A549 (cell line): ENCODE results near the gene GNAL. TPM values are rescaled to one million over a fixed set of nuclear protein-coding genes. Genes with fewer than 3 reads are reported as not detected.

ENCODE experiments used
- ATAC-seq, 2 experiments: fragments of 200-7000 bp in 1 of 2; fragments of >200 bp in 1 of 2; cut with Nextera tagmentation in 1 of 2; cut with Tn5 transposase in 1 of 2; 3 replicates each; pipeline versions ENCODE4 v1.8.0 to v1.9.1; 2018 to 2020; ENCODE audit warnings: mild to moderate bottlenecking in 1 of 2, moderate library complexity in 1 of 2
- CTCF ChIA-PET: fragments of 300-600 bp; sonication (Branson Sonifier 250); formaldehyde crosslinking; extraction: SDS; loops from one replicate; lab custom pipeline; 2021; ENCODE audit warnings: antibody characterized with exemption, inconsistent platforms; lab: Yijun Ruan, JAX
- POLR2A ChIA-PET: fragments of 350-600 bp; formaldehyde crosslinking; extraction: SDS; loops from one replicate; lab custom pipeline; 2021; ENCODE audit warnings: antibody characterized with exemption, inconsistent platforms; lab: Yijun Ruan, JAX
- DNase-seq, 2 experiments: peaks; one replicate each; pipeline versions ENCODE4 v3.0.0 to v3.0.0-alpha.2; 2011 to 2016; ENCODE audit warnings: low read depth in 1 of 2, low spot score in 1 of 2
- FAIRE-seq: peaks from 2 replicates; lab custom pipeline; 2011; peaks lifted over from hg19 to GRCh38; lab: Jason Lieb, UNC
- H3K27ac ChIP-seq, 2 experiments: fragments of >200 bp; sonication (Bioruptor Twin); formaldehyde crosslinking; 3 replicates each; pipeline ENCODE4 v1.5.1; 2016 to 2017
- H3K4me1 ChIP-seq: fragments of >200 bp; sonication (Bioruptor Twin); formaldehyde crosslinking; 3 replicates; pipeline ENCODE4 v1.6.1; 2016
- H3K4me2 ChIP-seq: fragments of >200 bp; sonication (Bioruptor Twin); formaldehyde crosslinking; 3 replicates; pipeline ENCODE4 v1.6.1; 2016
- H3K4me3 ChIP-seq: fragments of >200 bp; sonication (Bioruptor Twin); formaldehyde crosslinking; 3 replicates; pipeline ENCODE4 v1.5.1; 2016
- H3K9me3 ChIP-seq: fragments of >200 bp; sonication (Bioruptor Twin); formaldehyde crosslinking; 3 replicates; pipeline ENCODE4 v1.6.1; 2016
- ATOH8 ChIP-seq: fragments of 250-450 bp; sonication (Bioruptor Pico); IDR thresholded peaks from 2 replicates; pipeline ENCODE4 v1.5.0; 2020; ENCODE audit warnings: low read depth, mild to moderate bottlenecking, moderate library complexity
- BHLHE40 ChIP-seq: IDR thresholded peaks from 2 replicates; pipeline ENCODE4 v1.6.1; 2012; ENCODE audit warnings: low read depth, low read length, inconsistent platforms
- CBX2 ChIP-seq: fragments of 200-600 bp; sonication (generic); IDR thresholded peaks from 2 replicates; pipeline ENCODE4 v1.6.1; 2016; ENCODE audit warnings: low read depth, mild to moderate bottlenecking, borderline replicate concordance
- CBX8 ChIP-seq: fragments of 200-600 bp; sonication (generic); IDR thresholded peaks from 2 replicates; pipeline ENCODE4 v1.6.1; 2016
- CHD2 ChIP-seq: fragments of 150-350 bp; IDR thresholded peaks from 2 replicates; pipeline ENCODE4 v1.6.1; 2014; ENCODE audit warnings: low read length; ENCODE audit not compliant: partially characterized antibody
- CTCF ChIP-seq: fragments of >200 bp; sonication (Bioruptor Twin); formaldehyde crosslinking; IDR thresholded peaks from 3 replicates; pipeline ENCODE4 v1.5.1; 2016
- EHMT2 ChIP-seq: fragments of 200-600 bp; sonication (generic); IDR thresholded peaks from 2 replicates; pipeline ENCODE4 v1.6.1; 2016; ENCODE audit warnings: antibody characterized with exemption, low read depth, mild to moderate bottlenecking, moderate library complexity
- EP300 ChIP-seq, 2 experiments: fragments of >200 bp; sonication (Bioruptor Twin); formaldehyde crosslinking; IDR thresholded peaks; 2 replicates in 1 of 2; 3 replicates in 1 of 2; pipeline ENCODE4 v1.6.1; 2016 to 2017
- ESRRA ChIP-seq: fragments of 150-350 bp; IDR thresholded peaks from 2 replicates; pipeline ENCODE4 v1.6.1; 2014; ENCODE audit warnings: mild to moderate bottlenecking, low read length, borderline replicate concordance
- FOSL2 ChIP-seq, 2 experiments: fragments of 450-650 bp in 1 of 2; fragments of >200 bp in 1 of 2; sonication (Bioruptor Twin) in 1 of 2; formaldehyde crosslinking; IDR thresholded peaks; 2 replicates each; pipeline versions ENCODE4 v1.5.0 to v1.6.1; 2016 to 2020; ENCODE audit warnings: mild to moderate bottlenecking in 1 of 2, moderate library complexity in 1 of 2
- HMGXB4 ChIP-seq: fragments of 250-450 bp; sonication (Bioruptor Pico); IDR thresholded peaks from 2 replicates; pipeline ENCODE4 v1.5.0; 2021; ENCODE audit warnings: mild to moderate bottlenecking, moderate library complexity, borderline replicate concordance
- HOXA7 ChIP-seq: fragments of 250-450 bp; sonication (Bioruptor Pico); IDR thresholded peaks from 2 replicates; pipeline ENCODE4 v1.5.0; 2020; ENCODE audit warnings: mild to moderate bottlenecking, moderate library complexity
- JUN ChIP-seq, 2 experiments: fragments of >200 bp; sonication (Bioruptor Twin); formaldehyde crosslinking; IDR thresholded peaks; 2 replicates in 1 of 2; 3 replicates in 1 of 2; pipeline ENCODE4 v1.6.1; 2016 to 2017
- KDM1A ChIP-seq: fragments of 200-600 bp; sonication (generic); IDR thresholded peaks from 2 replicates; pipeline ENCODE4 v1.6.1; 2016; ENCODE audit warnings: low read depth, mild to moderate bottlenecking
- KDM5A ChIP-seq: fragments of 200-600 bp; sonication (generic); IDR thresholded peaks from 2 replicates; pipeline ENCODE4 v1.6.1; 2016; ENCODE audit warnings: antibody characterized with exemption, mild to moderate bottlenecking
- MAFK ChIP-seq: fragments of 450-650 bp; IDR thresholded peaks from 2 replicates; pipeline ENCODE4 v1.6.1; 2014; ENCODE audit not compliant: partially characterized antibody
- NFE2L2 ChIP-seq: fragments of 150-350 bp; conservative IDR thresholded peaks from 2 replicates; pipeline ENCODE4 v1.6.1; 2014; ENCODE audit warnings: low read length
- NR3C1 ChIP-seq: fragments of >200 bp; sonication (Bioruptor Twin); formaldehyde crosslinking; IDR thresholded peaks from 3 replicates; pipeline ENCODE4 v1.6.1; 2017
- RAD21 ChIP-seq, 2 experiments: fragments of >200 bp in 1 of 2; sonication (Bioruptor Twin) in 1 of 2; formaldehyde crosslinking in 1 of 2; IDR thresholded peaks in 1 of 2; conservative IDR thresholded peaks in 1 of 2; 2 replicates in 1 of 2; 3 replicates in 1 of 2; pipeline ENCODE4 v1.6.1; 2012 to 2018; ENCODE audit warnings: inconsistent platforms in 1 of 2
- RCOR1 ChIP-seq: fragments of 150-350 bp; IDR thresholded peaks from 2 replicates; pipeline ENCODE4 v1.6.1; 2014; ENCODE audit warnings: antibody characterized with exemption, low read length, low read depth
- RFX5 ChIP-seq: fragments of 450-650 bp; IDR thresholded peaks from 2 replicates; pipeline ENCODE4 v1.7.1; 2014; ENCODE audit warnings: antibody characterized with exemption, mild to moderate bottlenecking, moderate library complexity
- TP53 ChIP-seq: fragments of 250-450 bp; sonication (Bioruptor Pico); IDR thresholded peaks from 2 replicates; pipeline ENCODE4 v1.5.0; 2021; ENCODE audit warnings: mild to moderate bottlenecking, moderate library complexity
- WGBS: methylation state at CpG from one replicate; pipeline ENCODE4 v1.1.6; 2017; ENCODE audit errors: missing lambda C conversion rate; 5-methylcytosine and 5-hydroxymethylcytosine counted together
- polyA plus RNA-seq, 4 experiments: library from polyadenylated mRNA; depleted of rRNA in 3 of 4; stranded (reverse); fragments of >200 nt; fragmentation: RNase III in 1 of 4; extraction: RNeasy Plus Mini Kit Qiagen cat#74134 plus additional on column Dnase treatment in 1 of 4; gene quantifications; 2 replicates in 3 of 4; 3 replicates in 1 of 4; pipeline ENCODE4 v1.2.3, GENCODE V29; 2011 to 2017

The GNAL gene
- polyA plus RNA-seq, 2 of the 4 experiments (the other 2 are of a cell fraction), result 5.1 to 12.9 TPM

GRCh38 chr18:11757084-11757590 lies 68.1 kb downstream of the GNAL start:
- no peak overlapping the region for H3K4me2 ChIP-seq
- H3K4me1 ChIP-seq, result peaks cover 1% of the 10 kb centered on the region; the same call in 1 of the 3 replicates
- ChIA-PET CTCF (interaction anchor here (1.1 kb wide), 1 partner anchor 8 kb away, joined by 3 read pairs; no protein-coding TSS in a partner anchor), POLR2A (no interaction called here)
- H3K27ac ChIP-seq, result no peak overlapping the region
- FAIRE-seq, result no peak
- 62% methylated on average over 5 of the region's 5 CpGs for WGBS
- no peak for ATAC-seq
- H3K9me3 ChIP-seq, result no peaks in the 10 kb centered on the region
- DNase-seq, result no peak
- TF ChIP-seq FOSL2 (IDR thresholded peaks at IDR 0.05) (no peak), FOSL2 (CRISPR knock-in tag; IDR thresholded peaks at IDR 0.05) (no peak), RCOR1 (no peak), EP300 (IDR thresholded peaks at IDR 0.05) (no peak), KDM1A (no peak), CBX8 (no peak), NFE2L2 (no peak), EHMT2 (no peak), RFX5 (no peak), HMGXB4 (no peak), NR3C1 (no peak), RAD21 (conservative IDR thresholded peaks at IDR 0.05 in 1 of 2, IDR thresholded peaks at IDR 0.05 in 1 of 2) (no peak), CBX2 (no peak), HOXA7 (CRISPR knock-in tag) (no peak), ATOH8 (no peak), MAFK (no peak), ESRRA (no peak), KDM5A (no peak), TP53 (CRISPR knock-in tag) (no peak), CHD2 (no peak)
- H3K4me3 ChIP-seq, result no peak overlapping the region

GRCh38 chr18:11759456-11759855 lies 70.4 kb downstream of the GNAL start:
- FAIRE-seq (no peak), DNase-seq (no peak), ATAC-seq (no peak)
- POLR2A ChIA-PET, result no interaction called here
- Histone ChIP-seq H3K4me2 (no peak overlapping the region), H3K9me3 (no peaks in the 10 kb centered on the region), H3K4me1 (no peaks in the 10 kb centered on the region), H3K27ac (no peak overlapping the region), H3K4me3 (no peak overlapping the region)
- 94% methylated on average over 6 of the region's 10 CpGs for WGBS
- TF ChIP-seq RCOR1, result no peak
- no peak for TF ChIP-seq JUN (IDR thresholded peaks at IDR 0.05)
- TF ChIP-seq KDM5A, result no peak
- TF ChIP-seq CTCF, result no peak
- no peak for TF ChIP-seq RFX5
- no peak for TF ChIP-seq BHLHE40
- CTCF ChIA-PET, result interaction anchor here (1.3 kb wide), 1 partner anchor 27 kb away, joined by 5 read pairs; no protein-coding TSS in a partner anchor
